HG03439 (cell line): ENCODE measurements around the gene ZNF865.
A peak's percentile ranks its signal among the peaks of the same experiment; 100 is the strongest.

ENCODE experiments used
- ATAC-seq: cut with Tn5 transposase; IDR thresholded peaks from one replicate; pipeline ENCODE4 v1.9.1; 2021; ENCODE audit warnings: mild to moderate bottlenecking, moderate library complexity; ENCODE audit not compliant: unreplicated experiment

The ZNF865 gene

DNA sequence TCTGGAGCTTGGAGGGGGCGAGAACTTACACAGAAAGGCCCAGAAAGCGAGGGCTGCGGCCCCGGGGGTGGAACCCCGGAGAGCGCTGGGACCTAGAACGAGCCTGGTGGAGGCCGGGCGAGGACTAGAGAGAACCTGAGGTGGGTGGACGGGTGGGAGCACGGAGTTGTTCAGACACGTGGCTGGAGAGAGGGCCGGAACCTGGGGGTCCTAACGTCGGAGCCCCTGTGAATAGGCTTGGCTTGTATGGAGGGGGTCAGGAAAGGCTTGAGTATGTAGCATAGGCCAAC, 38.4 kb downstream of the ZNF865 start:
- ATAC-seq: no peak

DNA sequence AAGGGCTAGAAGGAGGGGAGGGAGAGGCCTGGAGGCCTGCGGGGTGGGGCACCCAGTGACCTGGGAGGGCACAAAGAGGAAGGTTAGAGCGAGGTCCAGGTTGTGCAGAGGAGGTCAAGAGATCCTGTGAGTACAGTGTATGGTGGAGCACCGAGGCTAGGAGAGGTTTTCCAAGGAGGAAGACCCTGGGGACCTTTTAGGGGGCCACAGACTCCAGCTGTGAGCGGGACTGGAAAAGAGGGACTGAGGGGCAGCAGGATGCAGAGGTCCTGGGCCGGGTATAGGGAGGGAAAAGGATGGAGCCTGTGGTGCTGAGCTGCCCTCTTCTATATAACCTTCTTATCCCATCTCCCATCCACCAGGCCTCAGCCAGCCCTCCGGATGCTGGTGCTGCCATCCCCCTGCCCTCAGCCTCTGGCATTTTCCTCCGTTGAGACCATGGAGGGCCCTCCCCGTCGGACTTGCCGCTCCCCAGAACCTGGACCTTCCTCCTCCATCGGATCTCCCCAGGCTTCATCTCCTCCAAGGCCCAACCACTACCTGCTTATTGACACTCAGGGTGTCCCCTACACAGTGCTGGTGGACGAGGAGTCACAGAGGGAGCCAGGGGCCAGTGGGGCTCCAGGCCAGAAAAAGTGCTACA, 38.9 kb downstream of the ZNF865 start:
- no peak for ATAC-seq

DNA sequence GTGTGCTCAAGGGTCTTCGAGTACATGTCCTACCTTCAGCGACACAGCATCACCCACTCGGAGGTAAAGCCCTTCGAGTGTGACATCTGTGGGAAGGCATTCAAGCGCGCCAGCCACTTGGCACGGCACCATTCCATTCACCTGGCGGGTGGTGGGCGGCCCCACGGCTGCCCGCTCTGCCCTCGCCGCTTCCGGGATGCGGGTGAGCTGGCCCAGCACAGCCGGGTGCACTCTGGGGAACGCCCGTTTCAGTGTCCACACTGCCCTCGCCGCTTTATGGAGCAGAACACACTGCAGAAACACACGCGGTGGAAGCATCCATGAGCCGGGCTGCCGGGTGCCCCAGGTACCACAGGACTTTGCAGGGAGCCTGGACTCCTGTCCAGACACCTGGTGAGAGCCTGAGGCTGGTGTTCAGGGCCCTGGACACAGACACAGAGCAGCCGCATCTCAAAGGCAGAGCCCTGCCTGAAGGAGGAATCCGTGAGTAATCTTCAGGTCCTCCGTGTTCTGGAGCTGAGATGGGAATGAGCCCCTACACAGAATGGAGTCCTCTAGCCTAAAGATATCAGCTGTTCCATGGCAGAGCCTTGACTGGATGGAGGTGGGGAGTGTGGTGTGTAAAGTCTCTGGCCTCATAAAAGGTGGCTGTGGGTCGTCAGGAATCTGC, 39.5 kb downstream of the ZNF865 start:
- ATAC-seq: no peak

DNA sequence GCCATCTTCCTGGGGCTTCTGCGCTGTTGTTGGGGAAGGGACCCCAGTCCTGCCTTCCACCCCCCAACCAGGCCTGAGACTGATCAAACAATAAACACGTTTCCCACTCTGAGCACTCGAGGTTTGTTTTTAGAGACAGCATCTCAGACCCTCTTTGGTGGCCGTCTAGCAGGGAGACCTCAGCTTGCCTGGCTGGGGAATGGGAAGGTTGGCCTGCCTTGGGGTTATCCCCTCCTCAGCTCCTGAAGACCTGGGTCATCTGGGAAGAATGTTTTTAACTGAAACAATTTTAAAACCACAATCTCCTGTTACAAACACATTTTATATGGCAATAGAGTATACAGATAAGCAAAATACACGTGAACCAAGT, 40.0 kb downstream of the ZNF865 start:
- no peak for ATAC-seq

DNA sequence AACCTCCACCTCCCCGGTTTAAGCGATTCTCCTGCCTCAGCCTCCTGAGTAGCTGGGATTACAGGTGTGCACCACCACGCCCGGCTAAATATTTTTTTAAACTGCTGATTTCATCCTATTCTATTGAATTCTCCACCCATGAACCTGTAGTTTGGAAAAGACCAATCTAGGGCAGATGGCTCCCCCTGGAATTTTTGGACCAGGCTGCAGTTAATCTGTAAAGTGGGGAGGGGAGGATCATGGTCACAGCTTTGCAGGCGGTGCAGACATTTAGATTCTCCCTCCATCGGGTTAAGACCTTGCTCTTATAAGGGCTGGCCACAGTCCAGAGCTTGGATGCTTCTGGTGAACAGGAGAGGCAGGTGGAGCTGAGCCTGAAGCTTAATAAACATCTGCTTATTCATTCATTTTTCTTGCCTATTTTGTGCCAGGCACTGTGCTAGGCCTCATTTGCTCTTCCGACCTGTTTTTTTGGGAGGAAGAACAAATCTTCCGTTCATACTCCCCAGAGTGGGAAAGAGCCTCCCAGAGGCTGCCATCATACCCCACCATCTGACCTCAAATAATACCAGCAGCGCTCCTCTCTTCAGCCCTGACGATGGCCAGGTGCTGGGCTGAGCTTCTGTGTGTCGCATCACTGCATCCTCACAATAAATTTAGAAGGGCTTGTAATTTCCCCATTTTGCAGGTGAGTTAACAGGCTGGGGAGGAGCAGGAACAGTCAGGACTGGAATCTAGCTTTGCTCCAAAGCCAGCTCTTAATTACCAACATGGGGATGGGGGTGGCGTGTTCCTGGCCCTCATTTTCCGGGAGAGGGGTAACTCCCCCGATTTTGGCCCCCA, 41.7 kb downstream of the ZNF865 start:
- ATAC-seq: no peak

DNA sequence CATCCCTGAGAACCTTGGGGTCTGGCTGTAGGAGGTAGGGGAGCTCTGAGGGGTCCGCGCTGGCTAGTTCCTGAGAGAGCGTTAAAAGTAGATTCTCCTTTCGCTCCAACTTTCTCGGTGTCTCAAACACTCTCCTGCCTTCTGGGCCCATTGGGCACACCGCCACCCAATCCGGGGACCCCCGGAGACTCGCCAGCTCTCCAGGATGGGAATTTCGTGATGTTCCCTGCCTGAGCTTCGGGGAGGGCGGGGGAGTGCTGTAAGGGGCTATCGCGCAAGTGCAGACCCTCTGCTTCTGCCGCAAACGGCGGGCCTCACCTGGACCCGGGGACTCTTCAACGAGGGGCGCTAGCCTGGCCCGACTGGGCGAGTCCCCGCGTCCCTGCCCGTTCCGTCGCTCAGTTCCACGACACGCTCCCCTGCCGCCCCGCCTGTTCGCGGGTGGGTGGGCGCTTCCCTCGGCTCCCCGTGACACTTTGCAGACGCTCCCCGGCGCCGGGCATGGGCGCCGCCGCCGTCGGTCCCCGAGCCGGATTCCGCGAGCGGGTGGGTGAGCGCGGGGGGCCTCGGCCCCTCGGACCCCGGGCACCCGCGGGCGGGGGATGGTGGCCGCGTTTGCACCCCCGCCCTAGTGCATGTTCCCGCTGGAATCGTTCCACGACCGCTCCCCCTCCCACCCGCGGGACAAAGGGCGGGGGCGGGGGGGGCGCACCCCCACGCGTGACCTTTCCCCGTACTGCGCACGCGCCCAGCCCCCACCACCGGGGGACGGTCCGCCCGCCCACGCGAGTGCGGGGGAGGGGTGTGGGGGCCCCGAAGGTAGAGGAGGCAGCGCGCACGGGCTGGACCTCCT, 42.5 kb downstream of the ZNF865 start, which contains the start of gene CCDC106:
TSS of gene CCDC106 (plus strand) at position 481 of the 853 bp plus-strand sequence. CDS start 835 bp downstream, outside the sequence.
- no peak for ATAC-seq

DNA sequence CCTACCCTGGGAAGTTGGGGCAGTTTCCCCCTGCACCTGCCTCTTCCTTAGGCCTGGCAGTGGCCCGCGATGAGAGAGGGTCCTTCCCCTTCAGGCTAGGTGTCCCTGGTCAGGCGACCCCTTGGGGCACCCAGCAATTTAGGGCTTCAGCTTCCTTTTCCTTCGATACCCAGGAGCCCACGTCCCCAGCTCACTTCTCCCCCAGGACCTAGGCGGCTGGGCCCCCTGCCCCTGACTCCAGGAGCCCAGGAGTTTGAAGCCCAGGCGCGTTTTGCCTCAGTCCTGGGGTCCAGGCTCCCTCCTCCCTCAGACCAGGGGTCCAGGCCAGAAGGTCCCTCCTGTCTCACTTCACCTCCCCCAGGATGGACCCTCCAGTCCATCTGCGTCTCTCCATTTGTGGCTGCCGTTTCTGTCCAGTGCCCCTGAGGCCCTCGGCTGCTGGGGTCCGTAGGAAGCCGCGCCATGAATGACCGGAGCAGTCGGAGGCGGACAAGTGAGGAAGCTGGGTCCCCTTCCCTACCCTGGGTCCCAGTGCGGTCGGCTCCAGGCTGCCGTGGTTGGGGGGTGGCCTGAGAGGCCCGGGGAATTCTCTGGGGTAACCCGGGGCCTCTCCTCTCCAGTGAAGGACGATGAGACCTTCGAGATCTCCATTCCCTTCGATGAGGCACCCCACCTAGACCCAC, 43.3 kb downstream of the ZNF865 start:
- ATAC-seq: no peak

DNA sequence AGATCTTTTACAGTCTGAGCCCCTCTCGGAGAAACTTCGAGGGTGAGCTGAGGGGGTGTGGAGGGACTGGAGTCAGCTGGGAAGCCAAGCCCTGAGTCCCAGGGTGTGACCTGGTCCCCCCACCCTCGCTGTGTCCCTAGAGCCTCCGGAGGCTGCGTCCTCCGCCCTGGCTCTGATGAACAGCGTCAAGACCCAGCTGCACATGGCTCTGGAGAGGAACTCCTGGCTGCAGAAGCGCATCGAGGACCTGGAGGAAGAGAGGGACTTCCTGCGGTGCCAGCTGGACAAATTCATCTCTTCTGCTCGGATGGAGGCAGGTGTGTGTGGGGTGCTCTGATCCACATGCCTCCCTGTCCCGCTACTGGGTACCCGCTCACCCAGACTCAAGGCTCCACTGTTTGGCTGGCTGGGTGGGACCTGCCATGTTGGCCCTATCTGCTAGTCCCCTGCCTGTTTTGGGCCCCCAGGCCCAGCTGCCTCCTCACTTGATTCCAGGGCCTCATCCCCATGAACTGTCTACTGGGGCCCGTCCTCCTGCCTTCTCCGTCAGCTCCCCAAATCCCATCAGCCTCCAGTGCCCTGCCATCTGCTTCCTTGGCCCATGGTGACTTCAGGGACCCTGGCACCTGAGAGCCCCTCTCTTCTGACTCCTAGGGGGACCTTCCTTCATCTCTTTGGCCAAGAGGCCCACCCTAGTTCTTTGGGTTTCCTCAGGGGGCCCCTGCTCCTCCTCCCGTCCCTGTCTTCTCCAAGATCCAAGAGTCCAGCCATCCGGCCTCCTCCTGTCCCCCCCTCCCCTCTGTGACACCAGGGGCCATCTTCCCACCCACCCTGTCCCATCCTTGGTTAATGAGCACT, 44.0 kb downstream of the ZNF865 start:
- no peak for ATAC-seq

DNA sequence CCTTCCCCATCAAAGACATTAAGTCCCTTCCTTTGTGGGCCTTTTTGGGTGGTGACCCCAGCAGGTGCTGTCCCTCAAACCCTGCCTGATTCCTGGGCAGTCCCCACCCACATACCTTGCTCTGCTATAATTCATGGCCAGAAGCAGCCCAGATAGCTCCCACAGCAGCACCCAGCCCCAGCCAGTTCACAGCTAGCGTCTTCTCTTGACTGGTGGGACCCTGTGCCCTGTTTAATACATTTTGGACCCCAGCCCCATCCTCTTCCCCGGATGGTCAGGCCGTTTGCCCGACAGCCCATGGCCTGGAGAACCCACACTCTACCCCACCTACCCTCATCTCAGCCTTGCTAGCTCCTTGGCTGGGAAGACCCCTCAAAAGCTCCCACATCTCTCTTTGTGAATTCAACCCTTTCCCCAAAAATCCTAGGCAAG, 44.7 kb downstream of the ZNF865 start:
- ATAC-seq: no peak

DNA sequence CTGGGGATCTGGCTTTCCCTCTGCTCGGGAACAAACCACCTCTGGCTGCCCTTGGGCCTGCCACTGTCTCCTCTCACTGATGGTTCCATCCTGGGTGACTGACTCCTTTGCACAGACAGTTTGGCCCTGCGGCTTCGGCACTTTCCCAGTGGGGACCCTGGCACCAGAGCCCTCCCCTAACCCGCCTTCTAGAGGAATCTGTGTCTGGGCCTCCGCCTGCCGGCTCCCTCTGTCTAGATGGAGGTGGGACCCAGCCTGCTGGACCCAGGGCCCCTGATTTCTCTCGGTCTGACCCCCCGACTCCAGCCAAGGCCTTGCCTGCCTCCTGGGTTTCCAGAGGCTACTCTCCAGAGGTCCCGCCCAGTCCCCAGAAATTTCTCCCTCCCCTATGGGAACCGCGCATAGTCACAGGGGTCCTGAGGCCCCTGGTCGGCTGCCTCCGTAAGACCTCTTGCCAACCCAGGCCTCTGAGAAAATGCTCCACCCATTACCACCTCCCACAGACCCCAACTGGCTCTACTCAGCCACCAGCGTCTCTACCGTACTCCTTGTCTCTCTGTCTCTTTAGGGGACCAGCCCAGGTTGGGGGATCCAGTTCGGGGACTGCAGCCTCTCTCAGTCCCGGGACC, 45.3 kb downstream of the ZNF865 start:
- no peak for ATAC-seq

DNA sequence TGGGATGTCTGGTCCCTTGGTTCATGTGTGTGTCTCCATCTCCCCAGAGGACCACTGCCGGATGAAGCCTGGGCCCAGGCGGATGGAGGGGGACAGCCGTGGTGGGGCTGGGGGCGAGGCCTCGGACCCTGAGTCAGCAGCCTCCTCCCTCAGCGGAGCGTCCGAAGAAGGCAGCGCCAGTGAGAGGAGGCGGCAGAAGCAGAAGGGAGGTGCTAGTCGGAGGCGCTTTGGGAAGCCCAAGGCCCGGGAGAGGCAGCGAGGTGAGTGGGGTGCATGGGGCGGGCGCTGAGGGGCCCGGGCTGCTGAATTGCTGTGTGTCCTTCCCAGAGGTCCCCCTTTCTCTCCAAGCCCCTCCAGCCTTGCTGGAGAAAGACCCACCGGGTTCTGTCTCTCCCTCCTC, 45.8 kb downstream of the ZNF865 start:
- ATAC-seq: no peak

DNA sequence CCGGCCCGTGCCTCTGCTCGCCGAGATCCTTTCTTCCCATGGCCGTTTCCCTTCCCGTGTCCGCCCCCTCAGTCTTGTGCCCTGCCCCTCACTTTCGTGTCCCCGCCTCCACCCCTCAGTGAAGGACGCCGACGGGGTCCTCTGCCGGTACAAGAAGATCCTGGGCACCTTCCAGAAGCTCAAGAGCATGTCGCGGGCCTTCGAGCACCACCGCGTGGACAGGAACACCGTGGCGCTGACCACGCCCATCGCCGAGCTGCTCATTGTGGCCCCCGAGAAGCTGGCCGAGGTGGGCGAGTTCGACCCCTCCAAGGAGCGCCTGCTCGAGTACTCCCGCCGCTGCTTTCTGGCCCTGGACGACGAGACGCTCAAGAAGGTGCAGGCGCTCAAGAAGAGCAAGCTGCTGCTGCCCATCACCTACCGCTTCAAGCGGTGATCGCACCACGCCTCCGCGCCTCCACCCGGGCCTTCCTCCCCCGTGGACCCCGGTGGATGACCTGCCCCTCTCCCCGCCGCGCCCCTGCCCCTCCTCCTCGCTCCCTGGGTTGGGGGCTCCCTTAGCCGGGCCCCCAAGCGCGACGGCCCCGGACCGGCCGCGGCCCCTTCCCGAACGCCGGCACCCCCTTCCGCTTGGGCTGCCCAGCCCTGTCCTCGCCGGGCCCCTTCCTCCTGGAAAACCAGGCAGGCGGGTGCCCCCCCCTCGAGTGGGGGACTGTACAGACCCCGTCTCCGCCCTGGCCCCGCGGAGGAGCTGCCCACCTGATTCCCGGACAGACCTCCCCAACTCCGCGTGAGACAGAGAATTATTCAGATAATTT, 47.1 kb downstream of the ZNF865 start:
- ATAC-seq: no peak

DNA sequence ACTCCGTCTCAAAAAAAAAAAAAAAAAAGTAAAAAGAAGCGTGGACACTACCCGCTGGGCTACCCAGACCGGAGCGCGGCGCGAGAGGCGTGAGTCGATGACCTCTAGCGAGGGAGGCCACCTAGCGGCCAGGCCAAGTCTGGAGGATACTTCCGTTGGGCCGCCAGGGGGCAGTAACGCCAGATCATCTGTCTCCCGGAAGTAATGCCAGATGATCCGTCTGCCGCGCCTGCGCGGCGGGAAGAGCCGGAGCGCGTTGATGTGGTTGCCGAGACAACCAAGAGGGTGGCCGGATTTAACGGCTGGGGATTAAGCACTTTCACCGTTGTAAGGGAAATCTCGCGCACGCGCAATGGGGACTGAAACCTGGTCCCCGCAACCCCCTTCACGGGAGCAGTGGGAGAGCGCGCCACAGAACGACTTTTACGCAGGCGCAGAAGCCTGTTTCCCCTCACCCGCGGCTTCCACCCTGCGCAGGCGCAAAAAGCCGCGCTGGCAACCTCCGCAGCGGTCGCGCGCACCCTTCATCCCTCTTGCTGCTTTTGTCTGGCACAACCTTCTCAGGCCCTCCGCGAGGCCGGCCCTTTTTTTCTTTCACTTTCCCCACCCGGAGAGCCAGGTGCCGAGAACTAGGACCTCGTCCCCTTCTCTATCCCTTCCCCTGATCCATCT, 48.3 kb downstream of the ZNF865 start:
- peak; percentile 43 for ATAC-seq

DNA sequence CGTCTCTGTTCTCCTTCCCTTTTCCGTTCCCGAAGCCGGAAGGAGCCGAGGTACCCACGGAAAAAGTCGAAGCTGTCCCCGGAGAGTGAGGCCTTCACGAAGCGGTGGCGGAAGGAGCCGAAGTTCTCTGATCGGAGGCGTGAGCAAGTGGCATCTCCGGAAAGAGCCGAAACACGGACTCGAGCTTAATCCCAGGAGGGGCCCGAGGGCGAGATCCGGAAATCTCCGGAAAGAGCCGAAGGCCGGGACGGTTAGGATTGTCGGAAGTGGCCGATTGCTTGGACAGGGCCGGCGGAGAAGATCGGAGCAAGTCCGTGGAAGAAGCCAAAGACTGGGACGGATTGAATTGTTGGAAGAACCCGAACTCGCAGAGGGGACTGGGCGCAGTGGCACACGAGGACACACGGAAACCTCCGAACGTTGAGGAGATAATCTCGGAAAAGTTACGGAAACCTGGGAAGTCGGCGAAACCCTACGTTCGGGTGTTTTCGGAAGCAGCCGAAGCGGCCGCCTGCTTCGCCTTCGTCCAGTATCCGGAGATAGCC, 48.9 kb downstream of the ZNF865 start:
- peak; percentile 62 for ATAC-seq

DNA sequence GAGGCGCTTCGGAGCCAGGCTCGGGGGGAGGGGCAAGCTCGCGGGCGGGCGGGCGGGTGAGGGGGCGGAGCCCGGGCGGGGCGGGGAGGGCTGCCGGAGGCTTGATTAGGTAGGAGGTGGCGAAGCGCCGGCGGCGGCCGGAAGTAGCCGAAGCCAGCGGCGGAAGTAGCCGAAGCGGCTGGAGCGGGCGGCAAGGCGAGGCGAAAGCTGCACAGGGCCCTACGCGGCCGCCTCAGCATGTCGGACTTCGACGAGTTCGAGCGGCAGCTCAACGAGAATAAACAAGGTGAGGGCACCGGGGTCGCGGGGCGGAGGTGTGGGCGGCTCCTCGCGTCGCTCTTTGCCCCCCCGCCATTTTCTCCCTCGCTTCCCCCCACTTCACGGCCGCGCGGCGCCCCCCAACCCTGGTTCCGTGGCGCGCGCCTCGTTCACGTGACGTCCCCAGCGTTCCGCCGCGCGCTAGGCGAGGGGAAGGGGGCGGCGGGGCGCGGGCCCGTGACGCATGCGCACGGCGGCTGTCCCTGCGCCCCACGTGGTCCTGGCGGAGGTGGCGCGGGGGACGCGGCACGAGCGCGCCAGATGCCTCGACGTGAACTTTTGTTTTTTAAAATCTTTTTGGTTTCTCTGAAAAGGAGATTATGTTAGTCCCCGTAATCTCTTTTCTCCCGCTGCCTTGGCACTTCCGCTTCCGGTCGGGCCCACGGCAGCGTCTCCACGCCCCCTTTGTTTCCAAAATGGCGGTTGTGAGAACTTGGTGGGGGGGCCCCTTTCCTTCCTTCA, 49.6 kb downstream of the ZNF865 start, which contains the start of gene U2AF2:
TSS of gene U2AF2 (plus strand) at position 168 of the 780 bp plus-strand sequence. CDS start at position 238, 70 bp downstream.
- ATAC-seq: peak; percentile 26

DNA sequence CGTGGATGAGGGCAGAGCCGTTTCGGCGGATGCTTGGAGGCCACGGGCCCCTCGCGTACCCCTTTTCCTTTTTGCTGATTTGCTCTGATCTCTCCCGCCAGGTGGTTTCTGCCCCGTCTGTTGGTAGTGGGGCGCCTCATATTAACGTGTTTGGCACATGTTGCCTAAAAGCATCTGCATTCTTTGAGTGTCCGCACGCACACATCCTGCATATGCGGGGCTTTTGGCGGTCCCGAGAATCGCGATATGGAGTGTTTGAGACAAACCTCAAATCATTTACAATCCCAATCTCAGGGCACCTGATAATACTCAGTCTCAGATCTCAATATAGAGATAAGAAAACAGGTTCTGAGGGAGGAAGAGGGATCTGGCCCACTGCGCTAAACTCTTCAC, 50.2 kb downstream of the ZNF865 start:
- ATAC-seq: no peak

DNA sequence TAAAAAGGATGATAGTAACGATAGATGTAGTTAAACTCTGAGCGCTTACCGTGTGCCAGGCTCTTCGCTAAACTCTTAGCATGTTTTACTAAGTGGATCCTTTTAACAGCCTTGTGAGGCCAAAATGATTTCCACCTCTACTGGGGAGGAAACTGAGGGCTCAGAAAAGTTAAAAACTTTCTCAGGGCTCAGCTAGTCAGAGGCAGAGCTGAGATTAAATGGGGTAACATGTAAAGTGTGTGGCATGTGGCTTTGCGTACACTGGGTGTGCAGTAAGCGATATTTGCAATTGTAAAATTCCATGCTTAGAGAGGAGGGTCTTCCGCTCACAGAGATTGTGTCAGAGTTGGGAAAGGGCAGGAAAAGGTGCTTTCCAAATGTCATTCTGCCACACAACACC, 51.1 kb downstream of the ZNF865 start:
- no peak for ATAC-seq
